Lung (tissue), 12 donors: ENCODE measurements around the gene FUOM. TPM values are rescaled to one million over a fixed set of nuclear protein-coding genes. Genes with fewer than 3 reads are reported as not detected.
A peak's percentile ranks its signal among the peaks of the same experiment; 100 is the strongest.

Experiments
- ATAC-seq: fragments of 200-7000 bp; cut with Tn5 transposase; one replicate; pipeline ENCODE4 v1.9.1; 2020; ENCODE audit warnings: moderate number of reproducible peaks; ENCODE audit not compliant: insufficient read depth, low FRiP score
- DNase-seq, 3 donors: peaks; one replicate each; pipeline ENCODE4 v3.0.0-alpha.2; 2013 to 2017
- H3K27ac ChIP-seq, 2 donors: one replicate each; pipeline ENCODE4 v1.5.1; 2013; ENCODE audit warnings: mild to moderate bottlenecking in 2 of 2, moderate library complexity in 2 of 2, control low read depth in 1 of 2, inconsistent platforms in 1 of 2, low read depth in 1 of 2, low read length in 1 of 2
- H3K27me3 ChIP-seq, 3 donors: one replicate each; pipeline ENCODE4 v1.5.1; 2013; ENCODE audit warnings: low read length in 2 of 3; ENCODE audit not compliant: control insufficient read depth in 3 of 3, insufficient read depth in 3 of 3
- H3K36me3 ChIP-seq, 4 donors: one replicate each; pipeline ENCODE4 v1.5.1; 2013; ENCODE audit warnings: low read length in 4 of 4, mild to moderate bottlenecking in 1 of 4, moderate library complexity in 1 of 4; ENCODE audit not compliant: control insufficient read depth in 4 of 4, insufficient read depth in 4 of 4
- H3K4me1 ChIP-seq, 5 donors: one replicate each; pipeline ENCODE4 v1.5.1; 2013; ENCODE audit warnings: low read length in 5 of 5, mild to moderate bottlenecking in 2 of 5, moderate library complexity in 1 of 5; ENCODE audit not compliant: control insufficient read depth in 5 of 5, insufficient read depth in 5 of 5
- H3K4me3 ChIP-seq: one replicate; pipeline ENCODE4 v1.5.1; 2013; ENCODE audit warnings: mild to moderate bottlenecking, control low read depth, moderate library complexity
- H3K9ac ChIP-seq, 2 donors: one replicate each; pipeline ENCODE4 v1.5.1; 2013; ENCODE audit warnings: low read length in 2 of 2, control low read depth in 1 of 2; ENCODE audit not compliant: insufficient read depth in 1 of 2
- H3K9me3 ChIP-seq, 4 donors: one replicate each; pipeline ENCODE4 v1.5.1; 2013; ENCODE audit warnings: low read length in 3 of 4, mild to moderate bottlenecking in 1 of 4, moderate library complexity in 1 of 4; ENCODE audit not compliant: control insufficient read depth in 4 of 4, insufficient read depth in 3 of 4
- WGBS, 2 donors: extraction: QIAGEN DNeasy Blood & Tissue Kit; methylation state at CpG; one replicate each; pipeline ENCODE4 v1.1.7; 2013; 5-methylcytosine and 5-hydroxymethylcytosine counted together
- polyA plus RNA-seq, 2 donors: library from polyadenylated mRNA; stranded (reverse); fragments of 200-250 nt; gene quantifications; one replicate each; pipeline ENCODE4 v1.2.1, GENCODE V29; 2013
- total RNA-seq, 2 donors: library from RNA; depleted of rRNA in 1 of 2; stranded (reverse); fragments of >200 nt in 1 of 2; gene quantifications; one replicate each; pipeline ENCODE4 v1.2.1, GENCODE V29; 2014 to 2021
- TF ChIP-seq, protein P1 (sequence below): IDR thresholded peaks from 2 replicates; pipeline ENCODE4 v1.5.1; 2012; ENCODE audit warnings: mild to moderate bottlenecking; ENCODE audit errors: control extremely low read depth, extremely low read depth
- donor health status: control.
- donor health status: control.
- donor health status: Bipolar disorder and iron deficiency.
- donor health status: healthy.
- donor health status: DM: yes; HTN: yes; CAD: no.

FUOM gene
- total and polyA plus RNA-seq, 4 donors = 8.4 to 41.4 (median 34.2) TPM

GRCh38 chr10:133329491-133330202, 28.2 kb downstream of the FUOM start:
- H3K4me1 ChIP-seq = peaks cover 0 to 12% (median 0%) of the 10 kb centered on the region in 5 donors
- H3K27ac ChIP-seq = no peak overlapping the region
- DNase-seq = peak; percentile 87 to 90 (median 89)
- 8 to 10% methylated on average over 36 to 37 of the region's 37 CpGs for WGBS, 2 donors
- H3K36me3 ChIP-seq = no peaks in the 10 kb centered on the region
- peak; percentile 91 for ATAC-seq
- no peak overlapping the region for H3K9ac ChIP-seq
- peaks cover 0 to 2% (median 0%) of the 10 kb centered on the region in 4 donors for H3K9me3 ChIP-seq
- TF ChIP-seq, protein P1, sequence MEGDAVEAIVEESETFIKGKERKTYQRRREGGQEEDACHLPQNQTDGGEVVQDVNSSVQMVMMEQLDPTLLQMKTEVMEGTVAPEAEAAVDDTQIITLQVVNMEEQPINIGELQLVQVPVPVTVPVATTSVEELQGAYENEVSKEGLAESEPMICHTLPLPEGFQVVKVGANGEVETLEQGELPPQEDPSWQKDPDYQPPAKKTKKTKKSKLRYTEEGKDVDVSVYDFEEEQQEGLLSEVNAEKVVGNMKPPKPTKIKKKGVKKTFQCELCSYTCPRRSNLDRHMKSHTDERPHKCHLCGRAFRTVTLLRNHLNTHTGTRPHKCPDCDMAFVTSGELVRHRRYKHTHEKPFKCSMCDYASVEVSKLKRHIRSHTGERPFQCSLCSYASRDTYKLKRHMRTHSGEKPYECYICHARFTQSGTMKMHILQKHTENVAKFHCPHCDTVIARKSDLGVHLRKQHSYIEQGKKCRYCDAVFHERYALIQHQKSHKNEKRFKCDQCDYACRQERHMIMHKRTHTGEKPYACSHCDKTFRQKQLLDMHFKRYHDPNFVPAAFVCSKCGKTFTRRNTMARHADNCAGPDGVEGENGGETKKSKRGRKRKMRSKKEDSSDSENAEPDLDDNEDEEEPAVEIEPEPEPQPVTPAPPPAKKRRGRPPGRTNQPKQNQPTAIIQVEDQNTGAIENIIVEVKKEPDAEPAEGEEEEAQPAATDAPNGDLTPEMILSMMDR = peak; percentile 62
- peaks cover 16 to 72% (median 56%) of the 10 kb centered on the region in 3 donors for H3K27me3 ChIP-seq
- no peak overlapping the region for H3K4me3 ChIP-seq

DNA sequence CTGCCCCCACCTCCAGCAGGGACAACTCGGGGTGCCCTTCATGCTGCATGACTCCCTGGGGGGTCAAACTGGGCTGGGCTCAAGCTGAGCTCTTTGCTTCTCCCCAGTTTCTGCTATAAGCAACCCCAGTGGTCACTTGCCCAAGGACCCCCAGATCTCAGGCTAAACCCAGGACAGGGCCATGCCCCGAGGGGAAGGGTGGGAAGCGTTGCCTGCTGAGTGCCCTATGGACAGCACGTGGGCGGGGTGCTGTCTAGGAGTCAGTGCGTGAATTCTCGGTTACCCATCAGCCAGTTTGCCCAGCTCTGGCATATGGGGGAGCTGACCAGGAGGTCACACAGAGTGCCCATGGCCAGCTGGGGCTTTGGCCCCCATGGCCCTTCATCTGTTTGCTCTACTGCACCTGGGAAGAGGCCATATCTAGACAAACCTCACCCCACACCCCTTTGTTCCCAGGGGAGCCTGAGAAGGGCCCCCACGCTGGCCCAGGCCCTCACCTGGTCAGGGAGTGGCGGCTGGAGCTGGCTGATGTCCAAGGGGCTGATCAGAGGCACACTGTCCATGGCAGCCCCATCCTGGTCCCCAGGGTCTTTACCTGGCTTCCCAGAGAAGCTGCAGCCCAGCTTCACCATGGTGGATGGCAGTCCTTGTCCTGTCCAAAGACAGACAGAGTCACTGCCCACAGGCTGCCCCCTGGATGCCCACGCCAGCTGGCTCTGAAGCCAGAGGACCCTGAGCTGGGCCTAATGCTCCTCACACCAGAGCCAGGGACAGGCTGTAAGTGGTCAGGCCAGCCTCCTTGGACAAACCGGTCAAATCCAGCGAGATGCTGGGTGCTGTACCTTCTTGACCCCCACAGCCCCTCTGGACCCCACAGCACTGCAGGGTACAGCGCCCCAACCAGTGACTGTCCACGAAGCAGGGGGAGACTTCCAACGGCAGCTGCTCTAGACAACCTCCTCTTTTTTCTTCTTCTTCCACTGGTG, 29.2 kb downstream of the FUOM start:
- Histone ChIP-seq H3K27ac (no peak overlapping the region), H3K4me3 (no peak overlapping the region), H3K4me1 (peaks cover 0 to 10% (median 0%) of the 10 kb centered on the region in 5 donors), H3K9me3 (peaks cover 0 to 2% (median 0%) of the 10 kb centered on the region in 4 donors), H3K9ac (no peak overlapping the region), H3K27me3 (peaks cover 16 to 68% (median 53%) of the 10 kb centered on the region in 3 donors), H3K36me3 (no peaks in the 10 kb centered on the region)
- 76 to 85% methylated on average over 15 of the region's 15 CpGs for WGBS, 2 donors
- ATAC-seq (no peak), DNase-seq (no peak)
- TF ChIP-seq, protein P1 = no peak

DNA sequence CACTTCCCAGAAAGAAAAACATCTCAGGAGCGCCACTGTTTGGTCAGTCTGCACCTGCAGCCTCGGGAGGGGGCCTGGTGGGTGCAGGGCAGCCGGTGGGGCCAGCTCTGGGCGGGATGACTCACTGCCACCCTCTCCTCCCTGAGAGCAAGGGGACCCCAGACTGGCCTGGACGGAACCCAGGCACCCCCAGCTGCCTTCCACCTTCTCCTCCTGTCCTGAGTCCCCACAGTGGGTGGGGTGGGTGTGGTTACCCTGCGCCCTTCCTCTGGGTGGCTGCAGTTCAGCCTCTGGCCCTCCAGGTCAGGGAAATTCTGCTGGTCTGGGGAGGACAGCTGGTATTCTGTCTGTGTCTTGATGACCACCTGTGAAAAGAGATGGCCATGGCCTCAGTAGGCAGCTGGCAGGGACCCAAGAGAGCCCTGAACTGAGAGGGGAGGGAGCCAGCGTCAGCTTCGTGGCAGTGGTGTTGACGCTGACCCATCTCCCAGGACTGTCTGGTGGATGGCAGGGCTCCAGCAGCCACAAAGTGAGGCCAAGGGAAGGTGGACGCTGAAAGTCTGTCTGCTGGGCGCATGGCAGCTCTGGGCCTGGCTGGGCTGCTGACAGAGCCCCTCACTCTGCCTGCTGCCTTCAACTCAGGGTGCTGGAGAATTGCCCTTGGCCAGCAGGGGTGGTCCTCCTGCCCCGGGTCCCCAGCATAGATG, 30.0 kb downstream of the FUOM start:
- no peak overlapping the region for H3K4me3 ChIP-seq

More for the DNA sequence above, 30.0 kb downstream of the FUOM start:
- H3K36me3 ChIP-seq = no peaks in the 10 kb centered on the region
- no peak overlapping the region for H3K9ac ChIP-seq
- TF ChIP-seq, protein P1 = no peak
- 36 to 61% methylated on average over 12 of the region's 12 CpGs for WGBS, 2 donors
- peaks cover 16 to 62% (median 49%) of the 10 kb centered on the region in 3 donors for H3K27me3 ChIP-seq
- peaks cover 0 to 2% (median 0%) of the 10 kb centered on the region in 4 donors for H3K9me3 ChIP-seq
- no peak overlapping the region for H3K27ac ChIP-seq
- DNase-seq (no peak), ATAC-seq (no peak)
- H3K4me1 ChIP-seq = peaks cover 0 to 10% (median 0%) of the 10 kb centered on the region in 5 donors
